H9 (cell line): Measurements from ENCODE around the gene NFX1. TPM values are rescaled to one million over a fixed set of nuclear protein-coding genes. Genes with fewer than 3 reads are reported as not detected.

Experiments used
- DNase-seq: peaks from one replicate; pipeline ENCODE4 v3.0.0-alpha.2; 2017
- H2AFZ ChIP-seq: one replicate; pipeline ENCODE4 v1.6.1; 2013; ENCODE audit warnings: mild to moderate bottlenecking, low read length, control low read depth, moderate library complexity
- H2AK5ac ChIP-seq: 2 replicates; pipeline ENCODE4 v1.6.1; 2013; ENCODE audit warnings: low read length, control low read depth, mixed read lengths; ENCODE audit not compliant: insufficient read length
- H2BK120ac ChIP-seq: one replicate; pipeline ENCODE4 v1.6.1; 2013; ENCODE audit warnings: low read depth, mild to moderate bottlenecking, low read length, control low read depth, inconsistent platforms; ENCODE audit not compliant: poor library complexity, severe bottlenecking
- H2BK12ac ChIP-seq: 2 replicates; pipeline ENCODE4 v1.6.1; 2013; ENCODE audit warnings: low read length, control low read depth, mixed read lengths, low read depth; ENCODE audit not compliant: insufficient read length
- H2BK15ac ChIP-seq: 2 replicates; pipeline ENCODE4 v1.6.1; 2013; ENCODE audit warnings: low read depth, low read length, control low read depth
- H2BK20ac ChIP-seq: one replicate; pipeline ENCODE4 v1.6.1; 2013; ENCODE audit warnings: low read depth, mild to moderate bottlenecking, low read length, control low read depth, inconsistent platforms; ENCODE audit not compliant: poor library complexity, severe bottlenecking
- H2BK5ac ChIP-seq: 2 replicates; pipeline ENCODE4 v1.6.1; 2013; ENCODE audit warnings: low read length, control low read depth, mixed read lengths; ENCODE audit not compliant: insufficient read length
- H3K14ac ChIP-seq: 2 replicates; pipeline ENCODE4 v1.6.1; 2013; ENCODE audit warnings: low read length, control low read depth; ENCODE audit not compliant: insufficient read depth
- H3K18ac ChIP-seq: 2 replicates; pipeline ENCODE4 v1.6.1; 2013; ENCODE audit warnings: low read depth, mild to moderate bottlenecking, mixed read lengths, low read length, control low read depth; ENCODE audit not compliant: insufficient read length
- H3K23ac ChIP-seq: 2 replicates; pipeline ENCODE4 v1.6.1; 2013; ENCODE audit warnings: low read length, control low read depth, mixed read lengths, low read depth; ENCODE audit not compliant: insufficient read length
- H3K23me2 ChIP-seq: 2 replicates; pipeline ENCODE4 v1.6.1; 2013; ENCODE audit warnings: low read depth, mild to moderate bottlenecking, mixed read lengths, low read length, control low read depth; ENCODE audit not compliant: insufficient read length, poor library complexity, severe bottlenecking
- H3K27ac ChIP-seq: 2 replicates; pipeline ENCODE4 v1.5.1; 2013; ENCODE audit warnings: low read length, control low read depth, mixed read lengths, low read depth; ENCODE audit not compliant: insufficient read length
- H3K27me3 ChIP-seq: 2 replicates; pipeline ENCODE4 v1.6.1; 2013; ENCODE audit warnings: low read length, control low read depth, inconsistent platforms; ENCODE audit not compliant: insufficient read depth
- H3K4ac ChIP-seq: 2 replicates; pipeline ENCODE4 v1.6.1; 2013; ENCODE audit warnings: low read depth, mild to moderate bottlenecking, control low read depth, inconsistent platforms, low read length, moderate library complexity
- H3K4me1 ChIP-seq: 2 replicates; pipeline ENCODE4 v1.6.1; 2013; ENCODE audit warnings: low read length, control low read depth, inconsistent platforms; ENCODE audit not compliant: insufficient read depth
- H3K4me2 ChIP-seq: 2 replicates; pipeline ENCODE4 v1.6.1; 2013; ENCODE audit warnings: low read length, control low read depth, mixed read lengths; ENCODE audit not compliant: insufficient read length, insufficient read depth
- H3K56ac ChIP-seq: 2 replicates; pipeline ENCODE4 v1.6.1; 2013; ENCODE audit warnings: low read depth, mild to moderate bottlenecking, mixed read lengths, low read length, control low read depth; ENCODE audit not compliant: insufficient read length
- H3K79me1 ChIP-seq: 2 replicates; pipeline ENCODE4 v1.6.1; 2013; ENCODE audit warnings: low read depth, mild to moderate bottlenecking, moderate library complexity, low read length, control low read depth, inconsistent platforms; ENCODE audit not compliant: insufficient read depth, poor library complexity, severe bottlenecking
- H3K79me2 ChIP-seq: 2 replicates; pipeline ENCODE4 v1.6.1; 2013; ENCODE audit warnings: low read length, control low read depth, inconsistent platforms; ENCODE audit not compliant: insufficient read depth
- H3K9ac ChIP-seq: 2 replicates; pipeline ENCODE4 v1.6.1; 2013; ENCODE audit warnings: low read length, control low read depth, mixed read lengths; ENCODE audit not compliant: insufficient read length; ENCODE audit errors: extremely low read depth
- H3K9me3 ChIP-seq: one replicate; pipeline ENCODE4 v1.6.1; 2013; ENCODE audit warnings: low read depth, low read length, inconsistent platforms; ENCODE audit not compliant: control insufficient read depth
- H3T11ph ChIP-seq: one replicate; pipeline ENCODE4 v1.6.1; 2013; ENCODE audit warnings: mild to moderate bottlenecking, low read length, control low read depth, inconsistent platforms
- H4K20me1 ChIP-seq: one replicate; pipeline ENCODE4 v1.6.1; 2013; ENCODE audit not compliant: control insufficient read depth, insufficient read length, insufficient read depth
- H4K5ac ChIP-seq: 2 replicates; pipeline ENCODE4 v1.6.1; 2013; ENCODE audit warnings: low read depth, mild to moderate bottlenecking, mixed read lengths, low read length, control low read depth; ENCODE audit not compliant: insufficient read length
- H4K8ac ChIP-seq: replicated peaks from 2 replicates; pipeline ENCODE4 v1.6.1; 2013; ENCODE audit warnings: low read length, control low read depth, mixed read lengths, low read depth; ENCODE audit not compliant: insufficient read length
- H4K91ac ChIP-seq: 2 replicates; pipeline ENCODE4 v1.6.1; 2013; ENCODE audit warnings: low read depth, mild to moderate bottlenecking, moderate library complexity, mixed read lengths, low read length, control low read depth; ENCODE audit not compliant: insufficient read length
- H3K27ac Mint-ChIP-seq, 3 experiments: 2 replicates in 2 of 3; 3 replicates in 1 of 3; pipeline ENCODE4 v1.8.0; 2020 to 2021; ENCODE audit warnings: mixed read lengths in 3 of 3, mild to moderate bottlenecking in 1 of 3, moderate library complexity in 1 of 3
- H3K27me3 Mint-ChIP-seq: 2 replicates; pipeline ENCODE4 v1.8.0; 2021; ENCODE audit warnings: low read depth, mild to moderate bottlenecking, moderate library complexity, mixed read lengths
- H3K36me3 Mint-ChIP-seq, 3 experiments: 2 replicates in 2 of 3; 3 replicates in 1 of 3; pipeline ENCODE4 v1.8.0; 2020 to 2021; ENCODE audit warnings: low read depth in 3 of 3, mixed read lengths in 3 of 3; ENCODE audit not compliant: insufficient read depth in 1 of 3
- H3K4me1 Mint-ChIP-seq, 2 experiments: 2 replicates each; pipeline ENCODE4 v1.8.0; 2020; ENCODE audit warnings: mixed read lengths in 2 of 2
- H3K4me3 Mint-ChIP-seq, 2 experiments: 2 replicates in 1 of 2; 3 replicates in 1 of 2; pipeline ENCODE4 v1.8.0; 2020 to 2021; ENCODE audit warnings: mild to moderate bottlenecking in 2 of 2, mixed read lengths in 2 of 2, moderate library complexity in 1 of 2
- H3K9me3 Mint-ChIP-seq, 2 experiments: 2 replicates in 1 of 2; 3 replicates in 1 of 2; pipeline ENCODE4 v1.8.0; 2020; ENCODE audit warnings: mild to moderate bottlenecking in 2 of 2, mixed read lengths in 2 of 2, moderate library complexity in 1 of 2
- CTCF ChIP-seq: fragments of 200-600 bp; sonication (generic); conservative IDR thresholded peaks from 3 replicates; pipeline ENCODE4 v1.8.0; 2021; ENCODE audit warnings: antibody characterized with exemption, mild to moderate bottlenecking
- WGBS: extraction: QIAGEN DNeasy Blood & Tissue Kit; methylation state at CpG from one replicate; pipeline ENCODE4 v1.1.7; 2013; ENCODE audit warnings: missing lambda C conversion rate, low lambda C conversion rate, mixed read lengths; ENCODE audit not compliant: insufficient read length; ENCODE audit errors: extremely low coverage; 5-methylcytosine and 5-hydroxymethylcytosine counted together
- total RNA-seq: library from RNA; stranded (reverse); gene quantifications from 2 replicates; pipeline ENCODE4 v1.2.1, GENCODE V29; 2021

Gene NFX1
- total RNA-seq, 1 experiment from 2014 or later, result 35.1 TPM

- H3K9ac ChIP-seq, result no peak overlapping the region
- no peak overlapping the region for H2AK5ac ChIP-seq
- Mint-ChIP-seq H3K9me3 (no peaks in the 10 kb centered on the region), H3K27ac (no peak overlapping the region; a peak in 1 of 7 replicates), H3K4me1 (no peaks in the 10 kb centered on the region), H3K4me3 (no peak overlapping the region), H3K27me3 (no peaks in the 10 kb centered on the region), H3K36me3 (peaks cover 3 to 18% (median 6%) of the 10 kb centered on the region in 3 experiments; a peak in 3 of 7 replicates)
- H4K91ac ChIP-seq, result no peak overlapping the region
- no peak overlapping the region for H3K23ac ChIP-seq
- H4K20me1 ChIP-seq, result no peaks in the 10 kb centered on the region
- H2BK120ac ChIP-seq, result no peak overlapping the region
- no peak overlapping the region for H3K14ac ChIP-seq
- TF ChIP-seq CTCF, result no peak
- no peaks in the 10 kb centered on the region for H3K4me1 ChIP-seq
- no peak overlapping the region for H3K18ac ChIP-seq
- no peaks in the 10 kb centered on the region for H3K79me1 ChIP-seq
- H2BK20ac ChIP-seq, result no peak overlapping the region
- no peak overlapping the region for H2BK5ac ChIP-seq
- H2AFZ ChIP-seq, result no peak overlapping the region
- no peaks in the 10 kb centered on the region for H3K23me2 ChIP-seq
- no peak overlapping the region for H2BK15ac ChIP-seq
- H3K4me2 ChIP-seq, result no peak overlapping the region
- no peak overlapping the region for H4K8ac ChIP-seq
- no peak overlapping the region for H3K27ac ChIP-seq
- no peak overlapping the region for H2BK12ac ChIP-seq
- no peaks in the 10 kb centered on the region for H3K27me3 ChIP-seq
- no peaks in the 10 kb centered on the region for H3K79me2 ChIP-seq
- no peak overlapping the region for H3K4ac ChIP-seq
- no peak overlapping the region for H3K56ac ChIP-seq
- no peaks in the 10 kb centered on the region for H3K9me3 ChIP-seq
- no CpG with 5 or more reads among the region's 5 CpGs for WGBS
- no peak overlapping the region for H3T11ph ChIP-seq
- no peak overlapping the region for H4K5ac ChIP-seq
- DNase-seq, result no peak
Measured at GRCh38 chr9:33354651-33355211, 64.4 kb downstream of the NFX1 start.
